A549 (cell line): Measurements from ENCODE around the gene GRIK1. TPM values are rescaled to one million over a fixed set of nuclear protein-coding genes. Genes with fewer than 3 reads are reported as not detected.

Experiments
- ATAC-seq, 2 experiments: fragments of 200-7000 bp in 1 of 2; fragments of >200 bp in 1 of 2; cut with Nextera tagmentation in 1 of 2; cut with Tn5 transposase in 1 of 2; 3 replicates each; pipeline versions ENCODE4 v1.8.0 to v1.9.1; 2018 to 2020; ENCODE audit warnings: mild to moderate bottlenecking in 1 of 2, moderate library complexity in 1 of 2
- CTCF ChIA-PET: fragments of 300-600 bp; sonication (Branson Sonifier 250); formaldehyde crosslinking; extraction: SDS; loops from one replicate; lab custom pipeline; 2021; ENCODE audit warnings: antibody characterized with exemption, inconsistent platforms; lab: Yijun Ruan, JAX
- POLR2A ChIA-PET: fragments of 350-600 bp; formaldehyde crosslinking; extraction: SDS; loops from one replicate; lab custom pipeline; 2021; ENCODE audit warnings: antibody characterized with exemption, inconsistent platforms; lab: Yijun Ruan, JAX
- DNase-seq, 2 experiments: peaks; one replicate each; pipeline versions ENCODE4 v3.0.0 to v3.0.0-alpha.2; 2011 to 2016; ENCODE audit warnings: low read depth in 1 of 2, low spot score in 1 of 2
- FAIRE-seq: peaks from 2 replicates; lab custom pipeline; 2011; peaks lifted over from hg19 to GRCh38; lab: Jason Lieb, UNC
- H3K27ac ChIP-seq, 2 experiments: fragments of >200 bp; sonication (Bioruptor Twin); formaldehyde crosslinking; 3 replicates each; pipeline ENCODE4 v1.5.1; 2016 to 2017
- H3K4me1 ChIP-seq: fragments of >200 bp; sonication (Bioruptor Twin); formaldehyde crosslinking; 3 replicates; pipeline ENCODE4 v1.6.1; 2016
- H3K4me2 ChIP-seq: fragments of >200 bp; sonication (Bioruptor Twin); formaldehyde crosslinking; 3 replicates; pipeline ENCODE4 v1.6.1; 2016
- H3K4me3 ChIP-seq: fragments of >200 bp; sonication (Bioruptor Twin); formaldehyde crosslinking; 3 replicates; pipeline ENCODE4 v1.5.1; 2016
- H3K9me3 ChIP-seq: fragments of >200 bp; sonication (Bioruptor Twin); formaldehyde crosslinking; 3 replicates; pipeline ENCODE4 v1.6.1; 2016
- CBX8 ChIP-seq: fragments of 200-600 bp; sonication (generic); IDR thresholded peaks from 2 replicates; pipeline ENCODE4 v1.6.1; 2016
- CHD2 ChIP-seq: fragments of 150-350 bp; IDR thresholded peaks from 2 replicates; pipeline ENCODE4 v1.6.1; 2014; ENCODE audit warnings: low read length; ENCODE audit not compliant: partially characterized antibody
- CHD4 ChIP-seq: fragments of 200-600 bp; sonication (generic); IDR thresholded peaks from 2 replicates; pipeline ENCODE4 v1.6.1; 2016; ENCODE audit warnings: antibody characterized with exemption, mild to moderate bottlenecking, borderline replicate concordance
- EHF ChIP-seq: fragments of 250-450 bp; sonication (Bioruptor Pico); IDR thresholded peaks from 2 replicates; pipeline ENCODE4 v1.5.0; 2020; ENCODE audit warnings: mild to moderate bottlenecking
- FOSL2 ChIP-seq, 2 experiments: fragments of 450-650 bp in 1 of 2; fragments of >200 bp in 1 of 2; sonication (Bioruptor Twin) in 1 of 2; formaldehyde crosslinking; IDR thresholded peaks; 2 replicates each; pipeline versions ENCODE4 v1.5.0 to v1.6.1; 2016 to 2020; ENCODE audit warnings: mild to moderate bottlenecking in 1 of 2, moderate library complexity in 1 of 2
- FOXS1 ChIP-seq: fragments of 250-450 bp; sonication (Bioruptor Pico); IDR thresholded peaks from 2 replicates; pipeline ENCODE4 v1.5.0; 2020; ENCODE audit warnings: mild to moderate bottlenecking, moderate library complexity
- GATA3 ChIP-seq: IDR thresholded peaks from 2 replicates; pipeline ENCODE4 v1.6.1; 2012; ENCODE audit warnings: borderline replicate concordance
- HEYL ChIP-seq: fragments of 250-450 bp; sonication (Bioruptor Pico); IDR thresholded peaks from 2 replicates; pipeline ENCODE4 v1.8.0; 2021; ENCODE audit warnings: mild to moderate bottlenecking, moderate library complexity
- HOXB13 ChIP-seq: fragments of 250-450 bp; sonication (Bioruptor Pico); IDR thresholded peaks from 2 replicates; pipeline ENCODE4 v1.5.0; 2020; ENCODE audit warnings: low read depth, mild to moderate bottlenecking, moderate library complexity
- JUN ChIP-seq, 2 experiments: fragments of >200 bp; sonication (Bioruptor Twin); formaldehyde crosslinking; IDR thresholded peaks; 2 replicates in 1 of 2; 3 replicates in 1 of 2; pipeline ENCODE4 v1.6.1; 2016 to 2017
- NR3C1 ChIP-seq: fragments of >200 bp; sonication (Bioruptor Twin); formaldehyde crosslinking; IDR thresholded peaks from 3 replicates; pipeline ENCODE4 v1.6.1; 2017
- PHF8 ChIP-seq: fragments of 200-600 bp; sonication (generic); IDR thresholded peaks from 2 replicates; pipeline ENCODE4 v1.6.1; 2016; ENCODE audit warnings: low read depth, mild to moderate bottlenecking, antibody characterized with exemption, moderate library complexity, borderline replicate concordance
- POLR2AphosphoS2 ChIP-seq: conservative IDR thresholded peaks from 2 replicates; pipeline ENCODE4 v1.6.1; 2012; ENCODE audit warnings: low read length, improper control_type of control experiment, inconsistent platforms
- SREBF2 ChIP-seq: fragments of 450-650 bp; IDR thresholded peaks from 2 replicates; pipeline ENCODE4 v1.6.1; 2014; ENCODE audit warnings: mild to moderate bottlenecking, moderate library complexity
- TFCP2L1 ChIP-seq: fragments of 250-450 bp; sonication (Bioruptor Pico); IDR thresholded peaks from 2 replicates; pipeline ENCODE4 v1.5.0; 2021; ENCODE audit warnings: mild to moderate bottlenecking
- ZC3H11A ChIP-seq: fragments of 450-650 bp; IDR thresholded peaks from 2 replicates; pipeline ENCODE4 v1.6.1; 2014; ENCODE audit warnings: antibody characterized with exemption, mild to moderate bottlenecking
- WGBS: methylation state at CpG from one replicate; pipeline ENCODE4 v1.1.6; 2017; ENCODE audit errors: missing lambda C conversion rate; 5-methylcytosine and 5-hydroxymethylcytosine counted together
- polyA plus RNA-seq, 4 experiments: library from polyadenylated mRNA; depleted of rRNA in 3 of 4; stranded (reverse); fragments of >200 nt; fragmentation: RNase III in 1 of 4; extraction: RNeasy Plus Mini Kit Qiagen cat#74134 plus additional on column Dnase treatment in 1 of 4; gene quantifications; 2 replicates in 3 of 4; 3 replicates in 1 of 4; pipeline ENCODE4 v1.2.3, GENCODE V29; 2011 to 2017
- TF ChIP-seq, protein P1 (sequence below): fragments of >200 bp; sonication (Bioruptor Twin); formaldehyde crosslinking; IDR thresholded peaks from 2 replicates; pipeline ENCODE4 v1.6.1; 2016
- TF ChIP-seq, protein P2 (sequence below): fragments of >200 bp; sonication (Bioruptor Twin); formaldehyde crosslinking; IDR thresholded peaks from 3 replicates; pipeline ENCODE4 v1.5.1; 2016
- TF ChIP-seq, protein P3 (sequence below): fragments of 250-450 bp; sonication (Bioruptor Pico); IDR thresholded peaks from 2 replicates; pipeline ENCODE4 v1.5.0; 2020; ENCODE audit warnings: low read depth, mild to moderate bottlenecking, moderate library complexity
- TF ChIP-seq, protein P4 (sequence below): IDR thresholded peaks from 2 replicates; pipeline ENCODE4 v1.6.1; 2012
- TF ChIP-seq, protein P5 (sequence below): IDR thresholded peaks from 2 replicates; pipeline ENCODE4 v1.6.1; 2012
- TF ChIP-seq, protein P6 (sequence below): IDR thresholded peaks from 2 replicates; pipeline ENCODE4 v1.6.1; 2012; ENCODE audit warnings: low read depth, borderline replicate concordance
- TF ChIP-seq, protein P7 (sequence below): fragments of >200 bp; sonication (Bioruptor Twin); formaldehyde crosslinking; IDR thresholded peaks from 3 replicates; pipeline ENCODE4 v1.6.1; 2016

GRIK1 gene
- polyA plus RNA-seq, 2 of the 4 experiments (the other 2 are of a cell fraction): not detected

DNA sequence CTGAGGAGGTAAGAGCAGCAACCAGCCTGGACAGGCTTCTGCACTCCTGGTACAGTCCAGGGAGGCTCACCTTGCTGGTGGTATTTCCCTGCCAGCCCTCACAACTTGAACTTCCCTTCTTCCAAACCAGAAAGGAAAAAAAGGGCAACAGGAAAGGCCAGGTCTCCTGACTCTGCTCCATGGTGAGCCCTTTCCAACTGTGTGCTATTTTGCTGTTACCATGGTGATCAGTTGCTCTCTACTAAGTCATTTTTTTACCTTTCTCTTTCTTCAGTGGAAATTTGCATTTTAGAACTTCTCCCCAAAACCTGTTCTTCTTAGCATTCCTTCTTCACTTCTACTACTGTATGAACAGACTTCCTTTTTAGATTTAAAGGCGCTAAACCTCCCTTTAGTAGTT lies 164.3 kb downstream of the GRIK1 start:
- no peak for DNase-seq
- Histone ChIP-seq H3K4me2 (no peak overlapping the region), H3K4me3 (no peak overlapping the region), H3K4me1 (no peaks in the 10 kb centered on the region), H3K27ac (no peak overlapping the region), H3K9me3 (no peaks in the 10 kb centered on the region)
- 7% methylated on average over 1 of the region's 1 CpG for WGBS
- no peak for FAIRE-seq
- POLR2A ChIA-PET: no interaction called here
- CTCF ChIA-PET: no interaction called here
- no peak for TF ChIP-seq HEYL (CRISPR knock-in tag)
- TF ChIP-seq, protein P1, sequence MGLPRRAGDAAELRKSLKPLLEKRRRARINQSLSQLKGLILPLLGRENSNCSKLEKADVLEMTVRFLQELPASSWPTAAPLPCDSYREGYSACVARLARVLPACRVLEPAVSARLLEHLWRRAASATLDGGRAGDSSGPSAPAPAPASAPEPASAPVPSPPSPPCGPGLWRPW: no peak
- no peak for TF ChIP-seq HOXB13
- TF ChIP-seq JUN (IDR thresholded peaks at IDR 0.05): no peak
- TF ChIP-seq CHD4: no peak
- no peak for ATAC-seq

DNA sequence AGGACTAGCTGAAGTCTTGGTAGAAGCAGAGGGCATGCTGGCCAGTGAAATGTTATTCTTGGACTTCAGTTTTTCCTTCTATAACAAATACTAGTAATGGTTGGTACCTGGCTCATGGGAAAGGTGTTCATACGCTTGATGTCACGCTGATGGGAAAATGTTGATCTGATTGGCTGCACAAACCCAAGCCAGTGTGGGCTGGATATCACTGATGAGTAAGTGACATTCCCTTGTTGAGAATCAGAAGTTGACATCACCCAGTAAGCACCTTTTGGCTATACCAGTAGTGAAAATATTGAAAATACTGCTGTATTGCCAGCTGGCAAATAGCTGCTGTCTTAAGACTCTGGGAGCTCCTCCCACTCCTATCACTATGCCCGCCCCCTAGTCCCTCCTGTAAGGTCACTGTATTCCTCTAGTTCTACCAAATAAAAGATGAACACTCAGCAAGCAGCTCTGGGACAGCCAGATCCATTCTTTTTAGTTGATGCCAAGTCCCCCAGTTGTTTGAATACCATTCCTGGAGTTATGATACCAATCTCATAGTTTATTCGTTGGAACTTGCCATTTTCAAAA lies 168.2 kb downstream of the GRIK1 start:
- ATAC-seq (no peak), FAIRE-seq (no peak)
- H3K4me3 ChIP-seq: no peak overlapping the region

DNA sequence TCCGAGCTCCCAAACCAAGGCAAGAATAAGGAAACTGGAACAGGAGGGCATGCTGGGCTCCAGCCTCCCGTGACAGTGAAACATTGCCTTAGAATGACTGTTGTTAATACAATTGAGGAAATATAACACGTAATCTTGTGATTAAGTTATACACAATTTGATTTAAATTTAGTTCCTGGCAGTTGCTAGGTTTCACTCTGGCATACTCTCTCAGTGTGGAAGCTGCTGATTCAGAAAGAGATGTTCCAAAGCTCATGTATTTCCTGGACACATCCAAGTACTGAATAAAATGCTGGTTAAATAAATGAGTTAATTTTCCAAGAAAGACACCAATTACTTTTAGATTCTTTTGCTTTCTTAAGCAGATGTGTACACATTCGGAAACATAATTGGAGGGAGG lies 176.1 kb downstream of the GRIK1 start:
- ChIA-PET POLR2A (no interaction called here), CTCF (interaction anchor here (1.3 kb wide), 1 partner anchor 23 kb away, joined by 3 read pairs; no protein-coding TSS in a partner anchor)
- no peak overlapping the region for H3K4me3 ChIP-seq
- 0% methylated on average over 4 of the region's 4 CpGs for WGBS
- no peak for FAIRE-seq
- no peaks in the 10 kb centered on the region for H3K4me1 ChIP-seq
- no peak for DNase-seq
- H3K9me3 ChIP-seq: no peaks in the 10 kb centered on the region
- H3K27ac ChIP-seq: no peak overlapping the region
- no peak for ATAC-seq
- no peak overlapping the region for H3K4me2 ChIP-seq
- TF ChIP-seq JUN (IDR thresholded peaks at IDR 0.05) (no peak), FOXS1 (CRISPR knock-in tag) (no peak), SREBF2 (no peak), ZC3H11A (no peak), CHD2 (no peak), TFCP2L1 (CRISPR knock-in tag) (no peak), PHF8 (no peak), NR3C1 (no peak), POLR2AphosphoS2 (no peak), EHF (CRISPR knock-in tag) (no peak), GATA3 (no peak), CBX8 (no peak)
- TF ChIP-seq, protein P2, sequence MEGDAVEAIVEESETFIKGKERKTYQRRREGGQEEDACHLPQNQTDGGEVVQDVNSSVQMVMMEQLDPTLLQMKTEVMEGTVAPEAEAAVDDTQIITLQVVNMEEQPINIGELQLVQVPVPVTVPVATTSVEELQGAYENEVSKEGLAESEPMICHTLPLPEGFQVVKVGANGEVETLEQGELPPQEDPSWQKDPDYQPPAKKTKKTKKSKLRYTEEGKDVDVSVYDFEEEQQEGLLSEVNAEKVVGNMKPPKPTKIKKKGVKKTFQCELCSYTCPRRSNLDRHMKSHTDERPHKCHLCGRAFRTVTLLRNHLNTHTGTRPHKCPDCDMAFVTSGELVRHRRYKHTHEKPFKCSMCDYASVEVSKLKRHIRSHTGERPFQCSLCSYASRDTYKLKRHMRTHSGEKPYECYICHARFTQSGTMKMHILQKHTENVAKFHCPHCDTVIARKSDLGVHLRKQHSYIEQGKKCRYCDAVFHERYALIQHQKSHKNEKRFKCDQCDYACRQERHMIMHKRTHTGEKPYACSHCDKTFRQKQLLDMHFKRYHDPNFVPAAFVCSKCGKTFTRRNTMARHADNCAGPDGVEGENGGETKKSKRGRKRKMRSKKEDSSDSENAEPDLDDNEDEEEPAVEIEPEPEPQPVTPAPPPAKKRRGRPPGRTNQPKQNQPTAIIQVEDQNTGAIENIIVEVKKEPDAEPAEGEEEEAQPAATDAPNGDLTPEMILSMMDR: no peak
- TF ChIP-seq, protein P3, sequence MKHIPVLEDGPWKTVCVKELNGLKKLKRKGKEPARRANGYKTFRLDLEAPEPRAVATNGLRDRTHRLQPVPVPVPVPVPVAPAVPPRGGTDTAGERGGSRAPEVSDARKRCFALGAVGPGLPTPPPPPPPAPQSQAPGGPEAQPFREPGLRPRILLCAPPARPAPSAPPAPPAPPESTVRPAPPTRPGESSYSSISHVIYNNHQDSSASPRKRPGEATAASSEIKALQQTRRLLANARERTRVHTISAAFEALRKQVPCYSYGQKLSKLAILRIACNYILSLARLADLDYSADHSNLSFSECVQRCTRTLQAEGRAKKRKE (CRISPR knock-in tag): no peak
- TF ChIP-seq, protein P4, sequence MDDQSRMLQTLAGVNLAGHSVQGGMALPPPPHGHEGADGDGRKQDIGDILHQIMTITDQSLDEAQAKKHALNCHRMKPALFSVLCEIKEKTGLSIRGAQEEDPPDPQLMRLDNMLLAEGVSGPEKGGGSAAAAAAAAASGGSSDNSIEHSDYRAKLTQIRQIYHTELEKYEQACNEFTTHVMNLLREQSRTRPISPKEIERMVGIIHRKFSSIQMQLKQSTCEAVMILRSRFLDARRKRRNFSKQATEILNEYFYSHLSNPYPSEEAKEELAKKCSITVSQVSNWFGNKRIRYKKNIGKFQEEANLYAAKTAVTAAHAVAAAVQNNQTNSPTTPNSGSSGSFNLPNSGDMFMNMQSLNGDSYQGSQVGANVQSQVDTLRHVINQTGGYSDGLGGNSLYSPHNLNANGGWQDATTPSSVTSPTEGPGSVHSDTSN: no peak
- TF ChIP-seq, protein P5, sequence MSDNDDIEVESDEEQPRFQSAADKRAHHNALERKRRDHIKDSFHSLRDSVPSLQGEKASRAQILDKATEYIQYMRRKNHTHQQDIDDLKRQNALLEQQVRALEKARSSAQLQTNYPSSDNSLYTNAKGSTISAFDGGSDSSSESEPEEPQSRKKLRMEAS: no peak

More for the DNA sequence above, 168.2 kb downstream of the GRIK1 start:
- Histone ChIP-seq H3K27ac (no peak overlapping the region), H3K4me2 (no peak overlapping the region), H3K9me3 (no peaks in the 10 kb centered on the region), H3K4me1 (no peaks in the 10 kb centered on the region)
- ChIA-PET CTCF (no interaction called here), POLR2A (no interaction called here)
- 20% methylated on average over 4 of the region's 4 CpGs for WGBS
- no peak for DNase-seq
- TF ChIP-seq FOSL2 (IDR thresholded peaks at IDR 0.05): no peak
- no peak for TF ChIP-seq FOSL2 (CRISPR knock-in tag; IDR thresholded peaks at IDR 0.05)
- TF ChIP-seq, protein P6, sequence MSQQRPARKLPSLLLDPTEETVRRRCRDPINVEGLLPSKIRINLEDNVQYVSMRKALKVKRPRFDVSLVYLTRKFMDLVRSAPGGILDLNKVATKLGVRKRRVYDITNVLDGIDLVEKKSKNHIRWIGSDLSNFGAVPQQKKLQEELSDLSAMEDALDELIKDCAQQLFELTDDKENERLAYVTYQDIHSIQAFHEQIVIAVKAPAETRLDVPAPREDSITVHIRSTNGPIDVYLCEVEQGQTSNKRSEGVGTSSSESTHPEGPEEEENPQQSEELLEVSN: no peak
- TF ChIP-seq, protein P1: no peak
- TF ChIP-seq JUN (IDR thresholded peaks at IDR 0.05): no peak
- no peak for TF ChIP-seq EHF (CRISPR knock-in tag)
- TF ChIP-seq POLR2AphosphoS2: no peak
- TF ChIP-seq, protein P7, sequence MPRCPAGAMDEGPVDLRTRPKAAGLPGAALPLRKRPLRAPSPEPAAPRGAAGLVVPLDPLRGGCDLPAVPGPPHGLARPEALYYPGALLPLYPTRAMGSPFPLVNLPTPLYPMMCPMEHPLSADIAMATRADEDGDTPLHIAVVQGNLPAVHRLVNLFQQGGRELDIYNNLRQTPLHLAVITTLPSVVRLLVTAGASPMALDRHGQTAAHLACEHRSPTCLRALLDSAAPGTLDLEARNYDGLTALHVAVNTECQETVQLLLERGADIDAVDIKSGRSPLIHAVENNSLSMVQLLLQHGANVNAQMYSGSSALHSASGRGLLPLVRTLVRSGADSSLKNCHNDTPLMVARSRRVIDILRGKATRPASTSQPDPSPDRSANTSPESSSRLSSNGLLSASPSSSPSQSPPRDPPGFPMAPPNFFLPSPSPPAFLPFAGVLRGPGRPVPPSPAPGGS: no peak
- TF ChIP-seq, protein P4: no peak
